ENCODE measurements around the gene A1CF.
"Not testable (repeated sequence)": the region's sequence is repeated elsewhere in the genome, so short reads cannot be mapped to it uniquely, and the experiment has no call there.

A1CF gene

DNA sequence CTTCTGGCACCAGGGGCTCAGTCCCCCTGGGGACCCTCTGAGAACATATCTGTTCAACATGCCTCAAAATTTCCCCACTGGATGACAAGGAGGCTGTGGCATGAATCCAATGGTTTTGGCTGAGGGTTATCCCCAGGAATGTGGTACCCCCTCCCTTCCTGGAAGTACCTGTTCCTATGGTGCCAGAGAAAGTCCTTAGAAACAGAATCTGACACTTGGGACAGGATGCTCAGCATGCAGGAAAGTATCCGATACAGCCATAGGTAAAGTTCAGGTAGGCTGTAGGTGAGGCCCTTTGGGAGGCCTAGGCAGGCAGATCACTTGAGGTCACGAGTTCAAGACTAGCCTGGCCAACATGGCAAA is 42.7 kb upstream of the A1CF start:
- TF ChIP-seq, protein P1, sequence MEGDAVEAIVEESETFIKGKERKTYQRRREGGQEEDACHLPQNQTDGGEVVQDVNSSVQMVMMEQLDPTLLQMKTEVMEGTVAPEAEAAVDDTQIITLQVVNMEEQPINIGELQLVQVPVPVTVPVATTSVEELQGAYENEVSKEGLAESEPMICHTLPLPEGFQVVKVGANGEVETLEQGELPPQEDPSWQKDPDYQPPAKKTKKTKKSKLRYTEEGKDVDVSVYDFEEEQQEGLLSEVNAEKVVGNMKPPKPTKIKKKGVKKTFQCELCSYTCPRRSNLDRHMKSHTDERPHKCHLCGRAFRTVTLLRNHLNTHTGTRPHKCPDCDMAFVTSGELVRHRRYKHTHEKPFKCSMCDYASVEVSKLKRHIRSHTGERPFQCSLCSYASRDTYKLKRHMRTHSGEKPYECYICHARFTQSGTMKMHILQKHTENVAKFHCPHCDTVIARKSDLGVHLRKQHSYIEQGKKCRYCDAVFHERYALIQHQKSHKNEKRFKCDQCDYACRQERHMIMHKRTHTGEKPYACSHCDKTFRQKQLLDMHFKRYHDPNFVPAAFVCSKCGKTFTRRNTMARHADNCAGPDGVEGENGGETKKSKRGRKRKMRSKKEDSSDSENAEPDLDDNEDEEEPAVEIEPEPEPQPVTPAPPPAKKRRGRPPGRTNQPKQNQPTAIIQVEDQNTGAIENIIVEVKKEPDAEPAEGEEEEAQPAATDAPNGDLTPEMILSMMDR (IDR thresholded peaks at IDR 0.05; ENCODE audit: borderline replicate concordance, extremely low read depth, low read length, poor library complexity, severe bottlenecking) = no peak
- no peak for TF ChIP-seq EZH2 (IDR thresholded peaks at IDR 0.05; ENCODE audit: borderline replicate concordance, low read depth, low read length, severe bottlenecking)
- no peaks in the 10 kb centered on the region for H3K36me3 ChIP-seq (ENCODE audit: insufficient read depth, low read length)
- no peaks in the 10 kb centered on the region for H3K79me2 ChIP-seq (ENCODE audit: insufficient read depth, low read length)
- no peak for ATAC-seq (ENCODE audit: insufficient read depth, low read depth)
- H3K9ac ChIP-seq (ENCODE audit: low read depth, low read length) = no peak overlapping the region
- H2AFZ ChIP-seq (ENCODE audit: low read depth, low read length) = no peak overlapping the region
- H3K4me1 ChIP-seq (ENCODE audit: insufficient read depth, low read length) = no peaks in the 10 kb centered on the region
- H3K9me3 ChIP-seq (ENCODE audit: insufficient read depth, low read length, severe bottlenecking) = peaks cover 4% of the 10 kb centered on the region
- H3K4me3 ChIP-seq (ENCODE audit: low read depth in 1 of 2, low read length in 2 of 2) = no peak overlapping the region
- H3K4me2 ChIP-seq (ENCODE audit: insufficient read depth, low read length) = no peak overlapping the region
- no peak for DNase-seq
- no peaks in the 10 kb centered on the region for H3K27me3 ChIP-seq (ENCODE audit: insufficient read depth, low read length, poor library complexity)
- H3K27ac ChIP-seq (ENCODE audit: low read length) = no peak overlapping the region
- no peaks in the 10 kb centered on the region for H4K20me1 ChIP-seq (ENCODE audit: insufficient read depth, low read length)

DNA sequence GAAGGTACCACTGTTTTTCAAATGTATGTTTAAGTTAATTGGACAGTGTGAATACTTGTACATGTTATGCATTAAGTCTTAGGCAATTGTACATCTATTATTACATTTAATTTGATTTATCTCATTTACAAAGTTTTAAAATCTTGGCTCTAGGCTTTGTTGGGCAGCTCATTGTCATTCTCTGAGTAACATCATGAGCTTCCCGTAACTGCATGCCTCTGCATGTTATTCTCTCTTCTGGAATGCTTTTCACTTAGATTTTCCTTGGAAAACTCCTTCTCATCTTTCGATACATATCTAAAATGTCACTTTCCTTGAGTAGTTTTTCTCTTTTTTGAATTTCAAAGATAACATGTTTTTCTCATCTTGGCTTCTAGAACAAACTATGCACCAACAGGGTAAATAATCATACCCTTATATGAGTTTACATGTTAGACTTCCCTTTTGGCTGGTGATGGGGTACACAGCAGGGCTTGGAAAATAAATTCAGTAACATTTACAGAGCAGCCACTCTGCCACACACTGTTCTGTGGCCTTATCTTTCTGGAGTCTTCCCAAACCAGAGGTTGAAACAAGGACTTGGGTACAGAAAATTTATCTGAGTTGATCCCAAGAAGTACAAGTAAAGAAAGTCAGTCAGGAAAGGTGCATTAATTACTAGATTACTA is 42.2 kb upstream of the A1CF start:
- TF ChIP-seq EZH2 (IDR thresholded peaks at IDR 0.05; ENCODE audit: borderline replicate concordance, low read depth, low read length, severe bottlenecking) = no peak
- TF ChIP-seq, protein P1 (IDR thresholded peaks at IDR 0.05; ENCODE audit: borderline replicate concordance, extremely low read depth, low read length, poor library complexity, severe bottlenecking) = no peak
- no peak overlapping the region for H2AFZ ChIP-seq (ENCODE audit: low read depth, low read length)
- no peaks in the 10 kb centered on the region for H4K20me1 ChIP-seq (ENCODE audit: insufficient read depth, low read length)

DNA sequence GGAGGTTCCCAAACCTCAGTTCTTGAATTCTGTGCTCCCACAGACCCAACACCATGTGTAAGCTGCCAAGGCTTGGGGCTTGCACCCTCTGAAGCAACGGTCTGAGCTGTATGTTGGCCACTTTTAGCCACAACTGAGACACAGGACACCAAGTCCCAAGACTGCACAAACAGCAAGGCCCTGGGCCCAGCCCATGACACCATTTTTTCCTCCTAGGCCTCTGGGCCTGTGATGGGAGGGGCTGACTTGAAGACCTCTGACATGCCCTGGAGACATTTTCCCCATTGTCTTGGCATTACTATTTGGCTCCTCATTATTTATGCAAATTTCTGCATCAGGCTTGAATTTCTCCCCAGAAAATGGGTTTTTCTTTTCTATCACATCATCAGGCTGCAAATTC is 38.0 kb upstream of the A1CF start:
- H3K27ac ChIP-seq (ENCODE audit: low read length); H4K20me1 ChIP-seq (ENCODE audit: insufficient read depth, low read length); H3K36me3 ChIP-seq (ENCODE audit: insufficient read depth, low read length); H3K4me2 ChIP-seq (ENCODE audit: insufficient read depth, low read length); H3K4me1 ChIP-seq (ENCODE audit: insufficient read depth, low read length); H2AFZ ChIP-seq (ENCODE audit: low read depth, low read length); H3K27me3 ChIP-seq (ENCODE audit: insufficient read depth, low read length, poor library complexity); ATAC-seq (ENCODE audit: insufficient read depth, low read depth); H3K9ac ChIP-seq (ENCODE audit: low read depth, low read length); DNase-seq; H3K4me3 ChIP-seq (ENCODE audit: low read depth in 1 of 2, low read length in 2 of 2); H3K79me2 ChIP-seq (ENCODE audit: insufficient read depth, low read length): not testable (repeated sequence)
- H3K9me3 ChIP-seq (ENCODE audit: insufficient read depth, low read length, severe bottlenecking) = peaks cover 11% of the 10 kb centered on the region

More for the DNA sequence above, 42.2 kb upstream of the A1CF start:
- no peaks in the 10 kb centered on the region for H3K27me3 ChIP-seq (ENCODE audit: insufficient read depth, low read length, poor library complexity)
- H3K4me2 ChIP-seq (ENCODE audit: insufficient read depth, low read length) = no peak overlapping the region
- H3K27ac ChIP-seq (ENCODE audit: low read length) = no peak overlapping the region
- no peak for DNase-seq
- H3K9me3 ChIP-seq (ENCODE audit: insufficient read depth, low read length, severe bottlenecking) = peaks cover 8% of the 10 kb centered on the region
- no peaks in the 10 kb centered on the region for H3K79me2 ChIP-seq (ENCODE audit: insufficient read depth, low read length)
- ATAC-seq (ENCODE audit: insufficient read depth, low read depth) = no peak
- H3K4me3 ChIP-seq (ENCODE audit: low read depth in 1 of 2, low read length in 2 of 2) = no peak overlapping the region
- no peak overlapping the region for H3K9ac ChIP-seq (ENCODE audit: low read depth, low read length)
- H3K36me3 ChIP-seq (ENCODE audit: insufficient read depth, low read length) = no peaks in the 10 kb centered on the region
- H3K4me1 ChIP-seq (ENCODE audit: insufficient read depth, low read length) = no peaks in the 10 kb centered on the region

DNA sequence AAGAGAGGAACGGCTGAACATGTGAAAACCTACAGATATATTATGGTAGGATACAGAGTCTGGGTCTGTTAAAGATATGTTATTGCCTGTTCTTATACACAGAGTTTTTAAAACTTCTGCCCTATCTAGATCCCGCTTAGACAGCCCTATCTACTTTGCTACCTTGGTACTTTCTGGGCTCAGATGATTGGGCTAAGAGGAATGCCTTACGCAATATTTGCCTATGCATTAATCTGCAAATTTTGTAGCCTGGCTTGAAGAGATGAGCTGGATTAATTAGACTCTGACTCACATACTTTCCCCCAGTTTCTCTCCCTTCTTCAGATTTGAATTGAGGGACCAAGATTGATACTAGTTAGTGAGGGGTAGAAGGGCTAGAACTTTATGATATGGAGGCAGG is 33.6 kb upstream of the A1CF start:
- no peaks in the 10 kb centered on the region for H3K79me2 ChIP-seq (ENCODE audit: insufficient read depth, low read length)
- H4K20me1 ChIP-seq (ENCODE audit: insufficient read depth, low read length) = no peaks in the 10 kb centered on the region
- no peak for ATAC-seq (ENCODE audit: insufficient read depth, low read depth)
- peaks cover 11% of the 10 kb centered on the region for H3K9me3 ChIP-seq (ENCODE audit: insufficient read depth, low read length, severe bottlenecking)
- no peak overlapping the region for H3K9ac ChIP-seq (ENCODE audit: low read depth, low read length)
- no peak for DNase-seq
- no peak overlapping the region for H3K4me3 ChIP-seq (ENCODE audit: low read depth in 1 of 2, low read length in 2 of 2)
- no peak overlapping the region for H3K4me2 ChIP-seq (ENCODE audit: insufficient read depth, low read length)
- no peaks in the 10 kb centered on the region for H3K36me3 ChIP-seq (ENCODE audit: insufficient read depth, low read length)
- no peaks in the 10 kb centered on the region for H3K4me1 ChIP-seq (ENCODE audit: insufficient read depth, low read length)
- H3K27me3 ChIP-seq (ENCODE audit: insufficient read depth, low read length, poor library complexity) = no peaks in the 10 kb centered on the region
- no peak overlapping the region for H2AFZ ChIP-seq (ENCODE audit: low read depth, low read length)
- H3K27ac ChIP-seq (ENCODE audit: low read length) = no peak overlapping the region
- TF ChIP-seq, protein P1 (IDR thresholded peaks at IDR 0.05; ENCODE audit: borderline replicate concordance, extremely low read depth, low read length, poor library complexity, severe bottlenecking) = no peak
- no peak for TF ChIP-seq EZH2 (IDR thresholded peaks at IDR 0.05; ENCODE audit: borderline replicate concordance, low read depth, low read length, severe bottlenecking)

Data from DND-41 (cell line).